GM23248 (cell line): ENCODE measurements around the gene XBP1. TPM values are rescaled to one million over a fixed set of nuclear protein-coding genes. Genes with fewer than 3 reads are reported as not detected.

ENCODE experiments used
- DNase-seq: peaks from one replicate; pipeline ENCODE4 v3.0.0-alpha.2; 2015
- H2AFZ ChIP-seq: fragments of 200-600 bp; sonication (generic); 2 replicates; pipeline ENCODE4 v1.6.1; 2016; ENCODE audit warnings: antibody characterized with exemption
- H3F3A ChIP-seq: fragments of 200-600 bp; sonication (generic); 2 replicates; pipeline ENCODE4 v1.6.1; 2016; ENCODE audit warnings: mild to moderate bottlenecking, antibody characterized with exemption, mixed run types; ENCODE audit not compliant: insufficient read depth
- H3K27ac ChIP-seq: fragments of 200-600 bp; sonication (generic); 2 replicates; pipeline ENCODE4 v1.5.1; 2016; ENCODE audit warnings: mild to moderate bottlenecking
- H3K27me3 ChIP-seq: fragments of 200-600 bp; sonication (generic); replicated peaks from 2 replicates; pipeline ENCODE4 v1.6.1; 2016; ENCODE audit warnings: mild to moderate bottlenecking; ENCODE audit not compliant: insufficient read depth
- H3K36me3 ChIP-seq: fragments of 200-600 bp; sonication (generic); 2 replicates; pipeline ENCODE4 v1.6.1; 2016; ENCODE audit warnings: low read depth, mild to moderate bottlenecking
- H3K4me1 ChIP-seq: fragments of 200-600 bp; sonication (generic); 2 replicates; pipeline ENCODE4 v1.6.1; 2016; ENCODE audit warnings: mild to moderate bottlenecking; ENCODE audit not compliant: insufficient read depth
- H3K4me2 ChIP-seq: fragments of 200-600 bp; sonication (generic); one replicate; pipeline ENCODE4 v1.6.1; 2016; ENCODE audit warnings: mild to moderate bottlenecking; ENCODE audit not compliant: unreplicated experiment
- H3K4me3 ChIP-seq: fragments of 200-600 bp; sonication (generic); 2 replicates; pipeline ENCODE4 v1.5.1; 2016; ENCODE audit warnings: mild to moderate bottlenecking
- H3K79me2 ChIP-seq: fragments of 200-600 bp; sonication (generic); 2 replicates; pipeline ENCODE4 v1.6.1; 2016; ENCODE audit warnings: mild to moderate bottlenecking; ENCODE audit not compliant: insufficient read depth
- H3K9ac ChIP-seq: fragments of 200-600 bp; sonication (generic); 2 replicates; pipeline ENCODE4 v1.6.1; 2016; ENCODE audit warnings: mild to moderate bottlenecking
- H3K9me2 ChIP-seq: fragments of 200-600 bp; sonication (generic); 2 replicates; pipeline ENCODE4 v1.6.1; 2016; ENCODE audit warnings: mixed run types, mild to moderate bottlenecking, moderate library complexity; ENCODE audit not compliant: insufficient read depth
- H3K9me3 ChIP-seq: fragments of 200-600 bp; sonication (generic); one replicate; pipeline ENCODE4 v1.6.1; 2017; ENCODE audit warnings: low read depth
- H4K20me1 ChIP-seq: fragments of 200-600 bp; sonication (generic); 2 replicates; pipeline ENCODE4 v1.6.0; 2016; ENCODE audit not compliant: insufficient read depth
- EZH2 ChIP-seq: fragments of 200-600 bp; sonication (generic); IDR thresholded peaks from 2 replicates; pipeline ENCODE4 v1.6.1; 2018; ENCODE audit warnings: antibody characterized with exemption, mild to moderate bottlenecking; ENCODE audit not compliant: insufficient read depth, poor library complexity, severe bottlenecking
- EZH2phosphoT487 ChIP-seq: fragments of 200-600 bp; sonication (generic); IDR thresholded peaks from 2 replicates; pipeline ENCODE4 v1.6.1; 2018; ENCODE audit warnings: antibody characterized with exemption, moderate library complexity, mild to moderate bottlenecking, low read depth; ENCODE audit not compliant: insufficient read depth
- WGBS, 2 experiments: methylation state at CpG; one replicate each; pipeline ENCODE4 v1.1.6; 2015 to 2017; ENCODE audit warnings: low lambda C conversion rate in 2 of 2, low coverage in 1 of 2; ENCODE audit errors: missing lambda C conversion rate in 2 of 2; 5-methylcytosine and 5-hydroxymethylcytosine counted together
- in situ Hi-C: fragments of 300-500 bp; cut with MboI; formaldehyde crosslinking; loops from 2 replicates; pipeline ENCODE4 v1.15.0; 2020
- polyA plus RNA-seq: library from polyadenylated mRNA; unstranded; fragments of >200 nt; fragmentation: Nextera tagmentation; extraction: Ambion mirVana; gene quantifications from 2 replicates; pipeline ENCODE4 v1.2.1, GENCODE V29; 2016
- total RNA-seq: library from RNA; depleted of rRNA; stranded (reverse); fragments of >200 nt; shearing (Covaris generic); gene quantifications from 2 replicates; pipeline ENCODE4 v1.2.3, GENCODE V29; 2014

The XBP1 gene
- total and polyA plus RNA-seq, 2 experiments from 2014 or later = 256 to 324 TPM

- peaks cover 64% of the 10 kb centered on the region for H3K79me2 ChIP-seq
- TF ChIP-seq EZH2 (no peak), EZH2phosphoT487 (no peak)
- H3K9me2 ChIP-seq = no peaks in the 10 kb centered on the region
- H2AFZ ChIP-seq = no peak overlapping the region
- DNase-seq = no peak
- H3K36me3 ChIP-seq = peaks cover 53% of the 10 kb centered on the region
- H3K4me2 ChIP-seq = peak overlapping the region; percentile 88
- peak overlapping the region; percentile 35 for H3K27ac ChIP-seq
- peaks cover 21% of the 10 kb centered on the region for H3K4me1 ChIP-seq
- no peaks in the 10 kb centered on the region for H3K27me3 ChIP-seq
- WGBS, 2 experiments = 95% methylated on average over 5 of the region's 5 CpGs
- peak overlapping the region; percentile 20; the same call in 1 of the 2 replicates for H3K4me3 ChIP-seq
- H3K9ac ChIP-seq = peak overlapping the region; percentile 100; the same call in 1 of the 2 replicates
- peaks cover 82% of the 10 kb centered on the region for H3F3A ChIP-seq
- H3K9me3 ChIP-seq = no peaks in the 10 kb centered on the region
- in situ Hi-C loops = no loop called here
- peaks cover 10% of the 10 kb centered on the region; the same call in 1 of the 2 replicates for H4K20me1 ChIP-seq
These were observed 4.2 kb downstream of the XBP1 start for GRCh38 chr22:28795932-28796856.

- TF ChIP-seq EZH2phosphoT487 (no peak), EZH2 (no peak)
- in situ Hi-C loops = no loop called here
- H2AFZ ChIP-seq = no peak overlapping the region
- H3K36me3 ChIP-seq = peaks cover 53% of the 10 kb centered on the region
- H4K20me1 ChIP-seq = peaks cover 10% of the 10 kb centered on the region; the same call in 1 of the 2 replicates
- peaks cover 57% of the 10 kb centered on the region for H3K79me2 ChIP-seq
- H3F3A ChIP-seq = peaks cover 91% of the 10 kb centered on the region
- no peak overlapping the region for H3K4me3 ChIP-seq
- no peaks in the 10 kb centered on the region for H3K27me3 ChIP-seq
- DNase-seq = no peak
- H3K9ac ChIP-seq = no peak overlapping the region
- H3K9me2 ChIP-seq = no peaks in the 10 kb centered on the region
- H3K4me2 ChIP-seq = no peak overlapping the region
- peak overlapping the region; percentile 18; the same call in 1 of the 2 replicates for H3K27ac ChIP-seq
- H3K4me1 ChIP-seq = peaks cover 19% of the 10 kb centered on the region
- WGBS, 2 experiments = 67 to 71% methylated on average over 6 of the region's 6 CpGs
- no peaks in the 10 kb centered on the region for H3K9me3 ChIP-seq
These were observed 5.2 kb downstream of the XBP1 start for GRCh38 chr22:28795071-28795693.

GRCh38 chr22:28793976-28794584 lies 6.3 kb downstream of the XBP1 start:
- peaks cover 46% of the 10 kb centered on the region for H3K79me2 ChIP-seq
- H3K27me3 ChIP-seq = no peaks in the 10 kb centered on the region
- DNase-seq = no peak

More at GRCh38 chr22:28793976-28794584, 6.3 kb downstream of the XBP1 start:
- Histone ChIP-seq H4K20me1 (peaks cover 10% of the 10 kb centered on the region; the same call in 1 of the 2 replicates), H2AFZ (no peak overlapping the region), H3K36me3 (peaks cover 53% of the 10 kb centered on the region), H3F3A (peaks cover 86% of the 10 kb centered on the region), H3K4me2 (no peak overlapping the region), H3K27ac (peak overlapping the region; percentile 18; the same call in 1 of the 2 replicates), H3K9ac (no peak overlapping the region), H3K4me3 (no peak overlapping the region), H3K9me3 (no peaks in the 10 kb centered on the region), H3K9me2 (no peaks in the 10 kb centered on the region), H3K4me1 (peaks cover 19% of the 10 kb centered on the region)
- in situ Hi-C loops = no loop called here
- TF ChIP-seq EZH2phosphoT487 = no peak
- TF ChIP-seq EZH2 = no peak
- WGBS, 2 experiments = 78 to 79% methylated on average over 4 of the region's 4 CpGs
